PC-9 (cell line): ENCODE data around the gene SPHKAP.

Experiments used
- EZH2 ChIP-seq: fragments of 200-600 bp; sonication (generic); IDR thresholded peaks from 2 replicates; pipeline ENCODE4 v1.8.0; 2017; ENCODE audit warnings: antibody characterized with exemption, low read depth
- TF ChIP-seq, protein P1 (sequence below): fragments of 200-600 bp; sonication (generic); conservative IDR thresholded peaks from 2 replicates; pipeline ENCODE4 v1.6.1; 2017; ENCODE audit warnings: mixed run types, antibody characterized with exemption, mild to moderate bottlenecking, moderate library complexity

DNA sequence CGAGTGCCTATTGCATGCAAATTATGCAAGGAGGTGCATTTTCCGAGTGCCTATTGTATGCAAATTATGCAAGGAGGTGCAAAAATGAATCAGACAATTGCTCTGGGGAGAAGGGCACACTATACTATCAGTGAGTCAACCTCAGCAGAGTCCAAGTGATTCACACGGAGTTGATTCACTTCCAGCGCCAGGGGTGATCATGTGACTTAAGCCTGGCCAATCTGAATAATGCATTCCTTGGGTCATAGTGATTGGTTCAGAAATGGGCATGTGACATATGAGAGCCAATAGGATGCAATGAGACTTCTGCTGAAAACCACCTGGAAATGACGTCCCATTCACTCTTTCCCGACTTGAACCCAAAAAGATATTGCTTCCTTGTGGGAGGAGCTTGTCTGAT lies 157.9 kb downstream of the SPHKAP start:
- TF ChIP-seq EZH2: no peak
- TF ChIP-seq, protein P1, sequence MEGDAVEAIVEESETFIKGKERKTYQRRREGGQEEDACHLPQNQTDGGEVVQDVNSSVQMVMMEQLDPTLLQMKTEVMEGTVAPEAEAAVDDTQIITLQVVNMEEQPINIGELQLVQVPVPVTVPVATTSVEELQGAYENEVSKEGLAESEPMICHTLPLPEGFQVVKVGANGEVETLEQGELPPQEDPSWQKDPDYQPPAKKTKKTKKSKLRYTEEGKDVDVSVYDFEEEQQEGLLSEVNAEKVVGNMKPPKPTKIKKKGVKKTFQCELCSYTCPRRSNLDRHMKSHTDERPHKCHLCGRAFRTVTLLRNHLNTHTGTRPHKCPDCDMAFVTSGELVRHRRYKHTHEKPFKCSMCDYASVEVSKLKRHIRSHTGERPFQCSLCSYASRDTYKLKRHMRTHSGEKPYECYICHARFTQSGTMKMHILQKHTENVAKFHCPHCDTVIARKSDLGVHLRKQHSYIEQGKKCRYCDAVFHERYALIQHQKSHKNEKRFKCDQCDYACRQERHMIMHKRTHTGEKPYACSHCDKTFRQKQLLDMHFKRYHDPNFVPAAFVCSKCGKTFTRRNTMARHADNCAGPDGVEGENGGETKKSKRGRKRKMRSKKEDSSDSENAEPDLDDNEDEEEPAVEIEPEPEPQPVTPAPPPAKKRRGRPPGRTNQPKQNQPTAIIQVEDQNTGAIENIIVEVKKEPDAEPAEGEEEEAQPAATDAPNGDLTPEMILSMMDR: no peak
